ENCODE results near the gene TSPAN11.

Gene TSPAN11

DNA sequence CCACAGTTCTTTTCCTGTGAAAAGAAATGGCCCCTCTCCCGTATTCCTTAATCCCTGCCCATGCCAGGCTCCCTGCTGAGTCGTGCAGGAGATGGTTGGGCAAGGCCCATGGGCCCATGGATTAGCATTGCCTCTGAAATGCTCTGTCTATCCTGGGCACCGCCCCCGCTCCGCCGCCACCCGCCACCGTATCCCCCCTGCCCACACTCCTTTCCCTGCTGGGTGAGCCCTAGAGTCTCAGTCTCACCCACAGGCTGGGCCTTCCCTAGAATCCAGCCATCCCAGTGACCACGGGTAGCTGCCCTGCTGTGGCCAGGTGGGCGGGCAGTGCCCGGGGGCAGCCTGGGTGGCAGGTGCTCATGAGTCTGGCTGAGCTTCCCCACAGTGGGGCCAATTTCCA, 50.6 kb downstream of the TSPAN11 start:
- no peak overlapping the region for H3K4me3 ChIP-seq (ENCODE audit: low read depth, low read length)
- no peak for TF ChIP-seq CTCF (conservative IDR thresholded peaks at IDR 0.05; ENCODE audit: low read depth, low read length)
- DNase-seq (ENCODE audit: low read depth) = no peak

DNA sequence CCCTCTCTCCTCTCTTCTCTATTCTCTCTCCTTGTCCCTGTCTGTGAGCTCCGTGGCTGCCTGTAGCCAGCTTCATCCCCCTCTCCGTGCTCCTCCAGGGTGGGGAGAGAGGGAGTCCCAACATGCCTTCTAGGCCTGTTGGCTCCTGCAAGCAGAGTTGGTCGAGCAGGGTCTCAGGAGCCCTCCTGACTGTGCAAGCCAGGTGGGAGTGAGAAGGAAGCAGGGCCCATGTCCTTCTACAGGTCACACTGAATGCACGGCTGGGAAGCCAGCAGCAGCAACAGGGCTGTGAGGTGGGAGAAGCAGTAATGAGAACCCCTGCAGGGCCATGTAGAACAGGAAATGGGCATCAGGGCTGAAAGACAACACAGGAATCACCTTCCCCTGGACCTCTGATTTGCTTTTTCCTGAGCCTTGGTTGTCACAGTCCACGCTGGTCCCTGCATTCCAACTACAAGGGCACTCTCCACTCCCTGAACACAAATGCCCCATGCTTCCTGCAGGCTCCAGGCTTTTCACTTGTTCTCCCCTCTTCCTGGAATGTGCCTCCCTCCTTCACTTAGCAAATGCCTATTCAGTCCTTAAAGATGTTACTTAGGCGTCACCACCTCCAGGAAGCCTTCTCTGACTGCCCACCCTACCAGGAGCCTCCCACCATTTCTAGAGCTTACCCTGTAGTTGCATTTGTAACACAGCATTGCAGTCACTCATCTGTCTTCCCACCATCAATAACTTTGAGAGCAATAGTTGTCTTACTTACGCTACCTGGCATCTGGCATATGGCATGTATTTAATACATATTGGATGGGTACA, 51.2 kb downstream of the TSPAN11 start:
- no peak for DNase-seq (ENCODE audit: low read depth)
- no peak overlapping the region for H3K4me3 ChIP-seq (ENCODE audit: low read depth, low read length)
- TF ChIP-seq CTCF (conservative IDR thresholded peaks at IDR 0.05; ENCODE audit: low read depth, low read length) = no peak

DNA sequence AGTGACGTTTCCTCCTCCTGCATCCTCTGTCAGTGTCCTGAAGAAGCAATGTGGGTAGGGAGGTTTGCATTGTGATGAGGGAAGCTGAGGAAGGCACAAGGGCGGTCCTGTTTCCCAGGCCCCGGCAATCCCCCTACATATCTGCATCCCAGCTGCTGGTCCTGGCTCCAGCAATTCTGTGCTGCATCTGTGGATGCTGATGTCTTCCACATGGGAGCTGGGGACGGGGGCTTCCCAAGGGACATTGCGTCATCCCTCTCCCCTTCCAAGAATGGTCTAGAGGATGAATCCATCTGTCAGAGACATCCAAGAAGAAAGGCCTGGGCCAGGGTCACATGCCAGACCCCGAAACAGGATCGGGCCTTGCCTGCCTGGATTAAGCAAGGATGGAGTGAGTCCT, 52.1 kb downstream of the TSPAN11 start:
- no peak overlapping the region for H3K4me3 ChIP-seq (ENCODE audit: low read depth, low read length)
- no peak for TF ChIP-seq CTCF (conservative IDR thresholded peaks at IDR 0.05; ENCODE audit: low read depth, low read length)
- DNase-seq (ENCODE audit: low read depth) = no peak

DNA sequence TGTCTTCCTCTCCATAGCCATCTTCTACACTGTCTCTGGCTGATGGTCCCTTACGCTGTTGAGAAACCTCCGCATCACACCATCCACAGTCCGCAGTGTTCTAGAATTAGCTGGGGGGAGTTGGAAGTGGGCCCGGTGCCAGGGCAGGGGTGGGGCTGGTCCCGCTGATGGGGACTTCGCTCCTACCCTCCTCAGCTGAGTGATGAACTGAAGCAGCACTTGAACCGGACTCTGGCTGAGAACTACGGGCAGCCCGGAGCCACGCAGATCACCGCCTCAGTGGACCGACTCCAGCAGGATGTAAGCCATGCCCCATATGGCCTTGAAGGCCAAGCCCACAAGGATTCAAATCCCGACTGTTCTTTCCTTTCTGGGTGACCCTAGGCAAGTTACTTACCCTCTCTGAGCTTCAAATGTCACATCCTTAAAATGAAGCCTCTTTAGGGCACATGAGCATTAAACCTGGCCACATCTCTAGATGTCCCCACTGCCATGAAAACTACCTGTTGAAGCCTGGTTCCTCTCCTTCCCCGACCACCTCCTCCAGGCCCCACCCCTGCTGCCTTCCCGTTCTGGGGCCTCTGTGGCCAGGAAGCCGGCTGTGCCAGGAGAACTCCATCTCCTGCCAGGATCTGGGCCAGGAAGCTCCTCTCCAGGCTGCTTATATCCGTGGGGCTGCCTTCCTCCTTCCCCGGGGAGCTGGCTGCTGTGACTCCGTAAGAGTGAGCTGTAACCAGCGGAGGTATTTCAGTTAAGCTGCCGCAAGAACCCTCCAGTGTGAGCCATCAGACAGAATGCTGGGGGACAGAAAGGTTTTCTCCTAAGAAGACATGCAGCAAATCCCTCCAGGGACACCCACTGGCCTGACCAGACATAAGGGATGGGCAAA, 53.1 kb downstream of the TSPAN11 start:
- H3K4me3 ChIP-seq (ENCODE audit: low read depth, low read length) = no peak overlapping the region
- no peak for TF ChIP-seq CTCF (conservative IDR thresholded peaks at IDR 0.05; ENCODE audit: low read depth, low read length)
- DNase-seq (ENCODE audit: low read depth) = no peak

DNA sequence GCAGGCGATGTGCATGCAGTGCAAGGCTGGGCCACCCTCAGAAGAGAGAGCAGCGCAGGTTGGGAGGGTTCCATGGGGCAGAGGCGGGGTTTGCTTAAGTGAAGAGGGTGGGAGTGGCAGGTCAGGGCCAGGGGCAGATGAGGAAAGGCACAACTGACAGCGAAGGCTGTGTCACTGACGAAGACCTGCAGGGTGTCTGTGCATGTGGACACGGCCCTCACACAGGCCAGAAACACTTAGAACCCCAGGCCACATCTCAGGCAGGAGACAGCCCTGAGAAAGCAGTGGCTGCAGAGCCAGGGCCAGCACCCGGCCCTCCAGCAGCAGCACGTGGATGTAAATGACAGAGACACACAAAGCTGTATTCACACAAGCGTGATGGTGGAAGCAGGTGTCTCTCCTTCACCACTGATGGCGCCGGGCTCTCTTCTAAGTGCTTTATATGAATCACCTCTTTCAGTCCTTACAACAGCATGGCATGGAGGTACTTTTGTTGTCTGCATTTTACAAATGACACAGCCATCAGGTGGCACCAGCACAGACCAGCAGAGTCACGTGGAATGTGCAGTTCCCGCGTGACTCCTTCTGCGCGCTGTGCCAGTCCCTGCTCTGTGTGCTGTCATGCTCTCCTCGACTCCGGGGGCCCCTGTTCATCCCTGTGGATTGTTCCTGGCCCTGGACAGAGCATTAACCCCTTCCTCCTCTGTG, 54.6 kb downstream of the TSPAN11 start:
- no peak for DNase-seq (ENCODE audit: low read depth)
- no peak overlapping the region for H3K4me3 ChIP-seq (ENCODE audit: low read depth, low read length)
- no peak for TF ChIP-seq CTCF (conservative IDR thresholded peaks at IDR 0.05; ENCODE audit: low read depth, low read length)

DNA sequence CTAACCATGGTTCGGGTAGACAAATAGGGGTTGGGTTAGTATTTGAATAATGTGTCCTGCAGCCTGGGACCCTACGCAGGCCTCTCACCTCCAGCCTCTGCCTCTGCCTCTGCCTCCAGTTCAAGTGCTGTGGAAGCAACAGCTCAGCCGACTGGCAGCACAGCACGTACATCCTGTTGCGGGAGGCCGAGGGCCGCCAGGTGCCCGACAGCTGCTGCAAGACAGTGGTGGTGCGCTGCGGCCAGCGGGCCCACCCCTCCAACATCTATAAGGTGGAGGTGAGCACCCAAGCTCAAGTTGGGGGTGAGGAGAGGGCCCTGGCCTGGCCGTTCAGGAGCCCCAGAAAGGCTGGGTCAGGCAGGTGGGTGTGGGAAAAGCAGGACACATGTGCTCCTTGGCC, 55.9 kb downstream of the TSPAN11 start:
- DNase-seq (ENCODE audit: low read depth) = no peak
- no peak for TF ChIP-seq CTCF (conservative IDR thresholded peaks at IDR 0.05; ENCODE audit: low read depth, low read length)
- H3K4me3 ChIP-seq (ENCODE audit: low read depth, low read length) = no peak overlapping the region

Measured in choroid plexus epithelial cell (primary cell).